ENCODE data around the gene ZNF438.

ZNF438 gene

DNA sequence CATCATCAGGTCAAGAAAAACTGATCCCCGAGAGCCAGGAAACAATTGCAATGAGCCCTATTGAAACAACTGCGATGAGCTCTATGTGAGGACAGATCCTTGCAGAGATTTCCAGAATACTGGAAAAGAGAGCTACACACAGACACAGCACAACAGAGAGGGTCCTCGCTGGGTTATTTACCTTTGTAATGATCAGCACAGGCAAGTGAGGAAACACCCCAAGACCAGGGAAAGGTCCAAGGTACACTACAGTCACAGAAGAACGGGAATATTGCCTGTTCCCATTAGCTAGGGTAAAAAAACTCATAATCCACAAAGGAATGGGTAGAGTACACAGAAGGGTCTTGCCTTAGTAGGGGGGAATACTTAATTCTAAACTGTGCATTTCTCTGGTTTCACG lies 152.7 kb downstream of the ZNF438 start:
- Mint-ChIP-seq H3K36me3 (ENCODE audit: low read depth) (peaks cover 10% of the 10 kb centered on the region), H3K4me3 (no peak overlapping the region), H3K9me3 (no peaks in the 10 kb centered on the region), H3K27me3 (no peaks in the 10 kb centered on the region), H3K27ac (no peak overlapping the region), H3K4me1 (ENCODE audit: low read depth) (no peaks in the 10 kb centered on the region)
- intact Hi-C loops (cut with micrococcal nuclease) = no loop called here

DNA sequence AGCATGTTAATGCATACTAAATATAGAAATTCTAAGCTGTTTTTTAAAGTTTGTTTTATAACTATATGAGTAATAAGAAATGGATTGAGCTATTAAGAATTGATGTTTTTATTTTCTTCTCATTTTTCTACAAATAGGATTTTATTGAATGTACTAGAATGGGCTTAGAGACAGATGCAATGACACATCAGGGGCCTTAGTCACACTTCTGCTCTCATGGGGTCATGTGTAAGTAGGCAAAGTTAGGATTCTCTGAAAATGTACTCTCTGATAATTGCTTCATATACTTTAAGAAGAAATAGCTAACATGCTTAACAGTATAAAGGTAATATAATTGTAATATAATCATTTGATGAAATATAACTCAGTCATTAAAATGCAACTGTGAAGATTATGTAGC lies 154.6 kb downstream of the ZNF438 start:
- H3K27ac Mint-ChIP-seq = no peak overlapping the region
- no peak overlapping the region for H3K4me3 Mint-ChIP-seq
- H3K27me3 Mint-ChIP-seq = no peaks in the 10 kb centered on the region
- H3K9me3 Mint-ChIP-seq = no peaks in the 10 kb centered on the region
- peaks cover 10% of the 10 kb centered on the region for H3K36me3 Mint-ChIP-seq (ENCODE audit: low read depth)
- intact Hi-C loops (cut with micrococcal nuclease) = no loop called here
- H3K4me1 Mint-ChIP-seq (ENCODE audit: low read depth) = no peaks in the 10 kb centered on the region

DNA sequence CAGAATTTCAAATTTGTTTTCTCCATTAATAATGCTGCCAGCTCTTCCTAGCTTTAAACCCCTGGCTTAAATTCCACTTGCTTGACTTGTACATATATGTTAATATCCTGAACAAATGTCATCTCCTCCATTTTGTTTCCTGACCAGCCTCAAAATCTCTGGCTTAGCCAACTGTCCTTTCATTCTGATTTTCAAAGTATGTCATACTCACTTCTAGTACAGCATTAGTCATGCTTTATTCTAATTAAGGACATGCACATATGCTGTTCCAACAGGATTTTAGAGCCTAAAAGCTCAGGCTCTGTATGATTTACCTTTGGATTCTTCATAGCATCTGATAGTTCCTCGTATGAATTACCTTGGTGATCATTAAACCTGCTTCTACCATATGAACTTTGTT lies 158.3 kb downstream of the ZNF438 start:
- no peak overlapping the region for H3K27ac Mint-ChIP-seq
- no peaks in the 10 kb centered on the region for H3K27me3 Mint-ChIP-seq
- H3K36me3 Mint-ChIP-seq (ENCODE audit: low read depth) = peaks cover 24% of the 10 kb centered on the region
- H3K4me3 Mint-ChIP-seq = no peak overlapping the region
- H3K9me3 Mint-ChIP-seq = no peaks in the 10 kb centered on the region
- intact Hi-C loops (cut with micrococcal nuclease) = no loop called here
- no peaks in the 10 kb centered on the region for H3K4me1 Mint-ChIP-seq (ENCODE audit: low read depth)

DNA sequence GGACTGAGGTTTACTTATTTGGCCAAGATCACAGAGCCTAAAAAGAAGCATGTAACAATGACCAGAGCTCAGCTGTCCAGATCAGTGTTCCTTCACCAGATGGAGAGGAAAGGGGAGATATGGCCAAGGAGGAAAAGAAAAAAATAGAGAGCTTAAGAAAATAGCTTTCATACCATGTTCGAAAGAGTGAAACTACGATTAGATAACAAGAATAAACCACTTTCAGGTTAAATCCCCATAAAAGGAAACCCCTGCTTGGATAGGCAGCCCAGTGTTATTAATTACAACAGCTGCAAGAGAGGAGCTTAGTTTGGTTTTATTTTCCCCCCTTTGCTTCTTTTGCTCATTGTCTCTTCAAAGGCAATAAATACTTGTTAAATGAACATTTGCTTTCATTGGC lies 160.8 kb downstream of the ZNF438 start:
- peaks cover 20% of the 10 kb centered on the region for H3K36me3 Mint-ChIP-seq (ENCODE audit: low read depth)
- H3K9me3 Mint-ChIP-seq = no peaks in the 10 kb centered on the region
- H3K27ac Mint-ChIP-seq = no peak overlapping the region
- intact Hi-C loops (cut with micrococcal nuclease) = no loop called here
- no peaks in the 10 kb centered on the region for H3K4me1 Mint-ChIP-seq (ENCODE audit: low read depth)
- no peaks in the 10 kb centered on the region for H3K27me3 Mint-ChIP-seq
- H3K4me3 Mint-ChIP-seq = no peak overlapping the region

DNA sequence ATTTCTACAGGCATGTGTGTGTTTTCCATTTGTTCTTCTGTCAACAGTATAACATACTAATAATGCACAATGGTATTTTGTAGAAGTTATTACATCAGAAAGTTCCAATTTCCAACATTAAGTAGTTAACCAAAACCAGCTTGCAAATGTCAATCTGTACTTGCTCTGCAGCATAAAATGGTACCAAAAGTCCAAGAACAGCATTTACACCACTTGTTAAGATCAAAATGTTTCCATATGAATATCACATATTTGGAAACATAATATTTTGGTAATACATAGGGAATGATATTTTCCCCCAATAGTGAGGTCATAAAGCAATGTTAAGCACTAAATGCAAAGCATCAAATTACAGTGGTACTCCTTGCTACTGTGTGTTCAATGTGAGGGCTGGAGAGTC lies 162.1 kb downstream of the ZNF438 start:
- H3K4me1 Mint-ChIP-seq (ENCODE audit: low read depth) = peaks cover 6% of the 10 kb centered on the region
- peaks cover 14% of the 10 kb centered on the region for H3K36me3 Mint-ChIP-seq (ENCODE audit: low read depth)
- no peak overlapping the region for H3K27ac Mint-ChIP-seq
- H3K9me3 Mint-ChIP-seq = no peaks in the 10 kb centered on the region
- intact Hi-C loops (cut with micrococcal nuclease) = no loop called here
- no peak overlapping the region for H3K4me3 Mint-ChIP-seq
- H3K27me3 Mint-ChIP-seq = no peaks in the 10 kb centered on the region

DNA sequence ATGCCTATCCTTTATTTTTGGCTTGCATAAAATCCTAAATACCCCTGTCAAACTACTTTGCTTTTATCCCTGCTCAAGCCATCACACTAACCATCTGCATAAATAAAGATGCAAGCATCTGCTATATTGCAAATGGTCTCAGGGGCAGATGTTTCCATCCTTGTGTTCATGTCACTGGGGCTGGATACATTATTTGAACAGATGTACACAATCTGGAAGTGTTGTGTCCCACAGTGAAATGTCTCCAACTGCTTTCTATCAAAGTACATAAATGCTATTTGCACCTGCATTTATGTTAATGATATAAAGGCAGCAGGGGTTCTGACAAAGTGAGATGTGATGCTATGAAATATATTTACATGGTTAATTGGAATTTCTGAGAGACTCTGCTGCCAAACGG lies 163.1 kb downstream of the ZNF438 start:
- no peaks in the 10 kb centered on the region for H3K27me3 Mint-ChIP-seq
- intact Hi-C loops (cut with micrococcal nuclease) = no loop called here
- H3K36me3 Mint-ChIP-seq (ENCODE audit: low read depth) = peaks cover 18% of the 10 kb centered on the region
- peaks cover 16% of the 10 kb centered on the region for H3K4me1 Mint-ChIP-seq (ENCODE audit: low read depth)
- no peak overlapping the region for H3K27ac Mint-ChIP-seq
- H3K4me3 Mint-ChIP-seq = no peak overlapping the region
- no peaks in the 10 kb centered on the region for H3K9me3 Mint-ChIP-seq

DNA sequence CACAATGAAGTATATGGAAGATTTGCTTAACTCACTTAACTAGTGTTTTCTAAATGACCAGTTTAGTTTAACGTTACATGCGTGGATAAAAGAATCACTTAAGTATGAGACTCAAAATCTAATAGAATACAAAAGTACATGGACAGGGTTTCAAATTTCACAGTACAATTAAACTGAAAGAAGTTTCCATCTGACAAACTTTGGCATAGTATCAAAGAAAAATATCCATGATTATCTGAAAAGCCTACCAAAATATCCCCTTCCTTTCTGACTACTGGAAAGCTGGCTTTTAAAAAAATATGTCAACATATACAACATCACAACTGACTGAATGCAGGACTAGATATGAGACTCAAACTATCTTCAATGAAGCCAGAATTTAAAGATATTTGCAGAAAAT lies 164.8 kb downstream of the ZNF438 start:
- H3K27me3 Mint-ChIP-seq = no peaks in the 10 kb centered on the region
- H3K9me3 Mint-ChIP-seq = no peaks in the 10 kb centered on the region
- intact Hi-C loops (cut with micrococcal nuclease) = no loop called here
- H3K4me3 Mint-ChIP-seq = no peak overlapping the region
- peaks cover 25% of the 10 kb centered on the region for H3K36me3 Mint-ChIP-seq (ENCODE audit: low read depth)
- peaks cover 23% of the 10 kb centered on the region for H3K4me1 Mint-ChIP-seq (ENCODE audit: low read depth)
- no peak overlapping the region for H3K27ac Mint-ChIP-seq

DNA sequence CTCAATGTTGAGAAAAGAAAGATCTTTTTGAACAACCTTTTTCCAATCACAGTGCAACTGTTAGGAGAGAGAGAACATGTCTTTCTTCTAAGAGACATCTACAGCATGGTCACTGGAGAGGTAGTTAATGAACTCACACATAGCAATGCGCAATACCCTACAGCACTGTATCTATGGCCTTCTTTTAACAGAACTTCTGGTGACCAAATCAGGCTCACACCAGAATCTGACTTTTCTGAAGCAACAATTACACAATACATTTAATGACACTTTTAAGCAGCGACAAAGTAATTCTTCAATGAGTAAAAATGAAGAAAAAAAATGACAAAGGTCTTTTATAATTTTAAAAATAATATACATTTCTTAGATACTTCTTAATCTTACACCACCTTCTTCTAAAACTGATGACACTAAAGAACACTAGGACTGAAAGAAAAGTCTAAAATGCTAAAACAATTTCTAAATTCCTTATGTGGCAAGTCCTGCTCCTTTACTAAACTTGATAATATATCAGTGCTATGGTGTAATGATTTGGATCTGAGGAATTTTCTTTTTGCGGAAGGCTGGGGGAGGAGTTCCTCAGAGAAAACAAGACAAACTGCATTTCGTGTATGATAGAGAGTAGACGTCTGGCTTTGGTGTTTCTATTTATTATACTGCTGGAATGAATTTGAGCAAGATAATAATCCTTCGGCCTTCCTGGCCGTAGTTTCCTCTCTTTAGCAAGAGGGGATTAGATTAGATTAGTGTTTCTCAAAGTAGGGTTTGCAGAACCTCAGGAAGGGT lies 166.3 kb downstream of the ZNF438 start:
- Mint-ChIP-seq H3K4me3 (no peak overlapping the region), H3K27me3 (no peaks in the 10 kb centered on the region), H3K4me1 (ENCODE audit: low read depth) (peaks cover 32% of the 10 kb centered on the region), H3K9me3 (no peaks in the 10 kb centered on the region), H3K36me3 (ENCODE audit: low read depth) (peaks cover 18% of the 10 kb centered on the region), H3K27ac (no peak overlapping the region)
- intact Hi-C loops (cut with micrococcal nuclease) = no loop called here

DNA sequence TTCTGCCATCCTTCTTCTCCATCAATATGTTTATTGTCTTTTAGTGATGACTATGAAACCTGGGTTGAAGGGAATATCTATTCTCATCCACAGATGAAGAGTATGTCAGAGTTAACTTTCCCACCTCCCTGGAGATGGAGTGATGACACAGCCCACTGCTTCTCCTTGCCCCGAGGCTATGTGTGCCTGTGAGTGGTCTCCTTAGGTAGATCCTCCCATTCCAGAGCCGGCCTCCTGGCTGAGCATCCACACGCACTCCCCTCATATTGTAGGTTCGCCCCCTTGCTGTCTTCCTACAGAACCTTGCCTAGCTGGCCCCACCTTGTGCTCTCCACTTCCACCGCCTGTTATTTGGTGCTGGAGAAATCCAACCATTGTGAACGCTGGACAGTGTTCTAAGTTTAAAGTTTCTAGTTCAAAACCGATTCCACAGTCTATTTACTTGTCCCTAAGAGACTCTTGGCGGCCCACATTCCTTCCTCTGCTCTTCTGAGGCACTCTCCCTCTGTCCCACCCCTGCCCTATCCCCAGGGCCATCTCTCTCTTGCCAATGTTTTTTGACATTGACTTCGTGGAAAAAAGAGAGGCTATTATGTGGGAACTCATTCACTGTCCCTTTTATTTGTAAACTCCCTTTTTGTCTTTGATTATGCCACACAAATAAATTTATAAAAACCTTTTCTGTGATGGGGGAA lies 168.0 kb downstream of the ZNF438 start:
- Mint-ChIP-seq H3K4me3 (no peak overlapping the region), H3K4me1 (ENCODE audit: low read depth) (peaks cover 42% of the 10 kb centered on the region), H3K9me3 (no peaks in the 10 kb centered on the region), H3K36me3 (ENCODE audit: low read depth) (peaks cover 11% of the 10 kb centered on the region), H3K27ac (no peak overlapping the region), H3K27me3 (no peaks in the 10 kb centered on the region)
- intact Hi-C loops (cut with micrococcal nuclease) = no loop called here

DNA sequence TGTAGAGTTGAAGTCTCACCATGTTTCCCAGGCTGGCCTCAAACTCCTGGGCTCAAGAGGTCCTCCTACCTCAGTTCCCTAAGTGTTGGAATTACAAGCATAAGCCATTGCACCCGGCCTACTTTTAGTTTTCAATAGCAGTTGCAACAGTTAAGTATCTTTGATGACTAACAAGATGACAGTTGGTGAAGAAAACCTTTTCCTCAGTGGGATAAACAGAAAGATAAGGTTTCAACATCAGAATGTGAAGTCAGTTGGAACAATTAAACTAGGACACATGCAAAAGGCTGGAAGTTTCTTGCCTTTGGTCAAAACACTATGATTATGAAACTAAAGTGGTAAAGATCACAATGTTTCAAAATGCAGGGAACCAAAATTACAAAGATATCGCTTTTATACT lies 169.2 kb downstream of the ZNF438 start:
- H3K4me1 Mint-ChIP-seq (ENCODE audit: low read depth) = peaks cover 53% of the 10 kb centered on the region
- no peak overlapping the region for H3K4me3 Mint-ChIP-seq

DNA sequence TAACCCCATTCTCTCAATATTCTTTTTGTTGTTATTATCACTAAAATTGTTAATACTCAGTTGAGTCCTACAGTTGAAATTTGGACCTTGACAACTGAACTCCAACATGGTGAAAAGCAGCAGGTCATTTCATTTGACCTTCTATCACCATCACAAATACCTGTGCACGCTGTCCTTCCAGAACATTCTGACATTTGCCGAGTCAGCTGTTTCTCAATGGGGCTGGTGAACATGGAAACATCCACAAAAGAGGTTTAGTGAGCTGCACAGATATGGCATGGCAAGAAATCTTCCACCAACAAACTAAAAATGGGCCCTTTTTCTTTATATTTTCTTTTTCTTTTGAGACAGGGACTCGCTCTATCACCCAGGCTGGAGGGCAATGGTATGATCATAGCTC lies 169.7 kb downstream of the ZNF438 start:
- H3K9me3 Mint-ChIP-seq = no peaks in the 10 kb centered on the region
- no peaks in the 10 kb centered on the region for H3K27me3 Mint-ChIP-seq
- no peak overlapping the region for H3K4me3 Mint-ChIP-seq
- peaks cover 11% of the 10 kb centered on the region for H3K36me3 Mint-ChIP-seq (ENCODE audit: low read depth)
- intact Hi-C loops (cut with micrococcal nuclease) = no loop called here
- no peak overlapping the region for H3K27ac Mint-ChIP-seq
- H3K4me1 Mint-ChIP-seq (ENCODE audit: low read depth) = peaks cover 53% of the 10 kb centered on the region

More for the DNA sequence above, 169.2 kb downstream of the ZNF438 start:
- intact Hi-C loops (cut with micrococcal nuclease) = no loop called here
- Mint-ChIP-seq H3K36me3 (ENCODE audit: low read depth) (peaks cover 11% of the 10 kb centered on the region), H3K9me3 (no peaks in the 10 kb centered on the region), H3K27me3 (no peaks in the 10 kb centered on the region), H3K27ac (no peak overlapping the region)

DNA sequence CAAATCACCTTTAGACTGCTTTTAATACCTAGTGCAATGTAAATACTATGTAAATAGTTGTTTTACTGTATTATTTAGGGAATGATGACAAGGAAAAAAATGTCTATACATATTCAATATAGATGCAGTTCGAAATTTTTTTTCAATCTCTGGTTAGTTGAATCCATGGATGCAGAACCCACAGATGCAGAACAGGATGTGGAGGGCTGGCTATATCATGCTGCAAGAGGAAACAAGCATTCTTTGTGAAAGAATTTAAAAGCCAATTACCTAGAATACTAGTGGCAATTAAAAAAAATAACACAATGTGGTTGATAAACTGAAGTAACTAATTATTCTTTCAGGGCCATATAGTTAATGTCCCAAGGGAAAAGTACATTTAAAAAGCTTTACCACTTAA lies 170.4 kb downstream of the ZNF438 start:
- intact Hi-C loops (cut with micrococcal nuclease) = no loop called here
- peaks cover 53% of the 10 kb centered on the region for H3K4me1 Mint-ChIP-seq (ENCODE audit: low read depth)
- no peaks in the 10 kb centered on the region for H3K27me3 Mint-ChIP-seq
- H3K36me3 Mint-ChIP-seq (ENCODE audit: low read depth) = peaks cover 11% of the 10 kb centered on the region
- H3K9me3 Mint-ChIP-seq = no peaks in the 10 kb centered on the region
- H3K27ac Mint-ChIP-seq = no peak overlapping the region
- H3K4me3 Mint-ChIP-seq = no peak overlapping the region

DNA sequence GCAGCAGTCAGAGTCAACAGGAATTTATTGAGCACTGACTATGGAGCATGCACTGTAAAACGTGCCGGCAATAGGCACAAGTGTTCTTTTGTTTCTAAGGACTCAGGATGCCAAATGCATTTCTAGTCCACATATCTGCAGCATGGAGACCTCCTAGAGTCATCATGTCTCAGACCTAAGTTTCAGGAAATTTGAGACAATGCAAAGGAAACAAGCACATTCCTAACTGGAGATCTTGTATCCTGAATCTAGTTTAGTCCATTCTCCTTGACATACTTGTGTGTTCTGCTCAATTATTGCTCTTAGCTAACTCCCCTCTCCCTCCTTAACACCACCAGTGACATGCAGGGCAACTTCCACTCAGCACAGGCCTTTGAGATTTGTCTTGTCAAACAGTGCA lies 173.2 kb downstream of the ZNF438 start:
- Mint-ChIP-seq H3K27me3 (no peaks in the 10 kb centered on the region), H3K4me3 (no peak overlapping the region), H3K27ac (peak overlapping the region; percentile 58)

DNA sequence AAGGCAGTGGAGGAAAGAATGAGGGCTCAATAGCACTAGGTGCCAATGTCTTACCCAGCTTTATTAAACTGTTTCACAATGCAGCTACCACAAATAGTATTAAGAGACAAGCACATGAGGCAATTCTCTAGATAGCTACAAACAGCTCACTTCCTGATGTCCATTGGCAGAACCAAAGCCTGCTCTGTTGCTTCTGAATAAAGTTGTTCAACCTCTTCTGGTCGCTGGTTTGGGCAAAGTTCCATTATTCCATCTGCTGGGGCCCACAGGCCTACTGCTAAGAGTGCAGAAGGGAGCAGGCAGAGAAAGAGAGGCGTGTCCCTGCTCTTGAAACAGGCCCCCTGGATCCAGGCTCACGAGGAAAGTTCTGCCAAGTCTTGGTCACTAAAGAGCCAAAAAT lies 173.9 kb downstream of the ZNF438 start:
- Mint-ChIP-seq H3K27ac (peak overlapping the region; percentile 27), H3K4me1 (ENCODE audit: low read depth) (peaks cover 57% of the 10 kb centered on the region), H3K27me3 (no peaks in the 10 kb centered on the region), H3K9me3 (no peaks in the 10 kb centered on the region), H3K4me3 (no peak overlapping the region), H3K36me3 (ENCODE audit: low read depth) (peaks cover 5% of the 10 kb centered on the region)
- intact Hi-C loops (cut with micrococcal nuclease) = no loop called here

More for the DNA sequence above, 173.2 kb downstream of the ZNF438 start:
- intact Hi-C loops (cut with micrococcal nuclease) = no loop called here
- Mint-ChIP-seq H3K36me3 (ENCODE audit: low read depth) (peaks cover 6% of the 10 kb centered on the region), H3K4me1 (ENCODE audit: low read depth) (peaks cover 55% of the 10 kb centered on the region), H3K9me3 (no peaks in the 10 kb centered on the region)
